IPS DF 19.7 (cell line): ENCODE results near the gene RAD51AP1.

ENCODE experiments used
- DNase-seq: peaks from one replicate; pipeline ENCODE4 v3.0.0-alpha.2; 2013; ENCODE audit warnings: low read depth, low spot score

RAD51AP1 gene

DNA sequence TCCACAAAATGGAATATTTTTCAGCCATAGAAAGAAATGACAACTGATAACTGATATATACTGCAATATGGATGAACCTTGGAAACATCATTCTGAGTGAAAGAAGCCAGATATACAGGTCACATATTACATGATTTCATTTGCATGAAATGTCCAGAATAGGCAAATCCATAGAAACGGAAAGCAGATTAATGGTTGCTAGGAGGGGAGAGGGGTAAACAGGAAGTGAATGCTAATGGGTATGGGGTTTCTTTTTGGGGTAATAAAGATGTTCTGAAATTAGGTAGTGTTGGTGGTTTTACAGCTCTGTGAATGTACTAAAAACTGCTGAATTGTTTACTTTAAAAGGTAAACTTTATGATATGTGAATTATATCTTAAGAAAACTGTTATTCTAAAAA lies 6.5 kb downstream of the RAD51AP1 start:
- no peak for DNase-seq

DNA sequence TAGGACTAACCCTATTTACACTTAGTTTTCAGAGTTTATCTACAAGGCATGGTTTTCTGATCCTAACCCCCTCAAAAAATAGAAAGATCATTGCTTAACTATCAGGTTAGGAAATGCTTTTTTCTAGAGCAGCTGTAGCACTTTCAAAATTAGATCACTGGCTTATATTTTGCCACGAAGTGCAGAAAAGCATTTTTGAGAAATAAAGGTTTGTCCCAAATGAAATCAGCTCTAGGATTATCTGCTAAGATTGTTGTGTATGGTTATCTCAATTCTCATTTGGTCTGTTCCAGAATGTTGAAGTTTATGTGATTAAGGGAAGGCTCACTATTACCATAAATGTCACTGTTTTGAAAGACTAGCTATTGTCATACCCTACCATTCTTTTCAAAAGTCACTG lies 13.5 kb downstream of the RAD51AP1 start:
- no peak for DNase-seq

DNA sequence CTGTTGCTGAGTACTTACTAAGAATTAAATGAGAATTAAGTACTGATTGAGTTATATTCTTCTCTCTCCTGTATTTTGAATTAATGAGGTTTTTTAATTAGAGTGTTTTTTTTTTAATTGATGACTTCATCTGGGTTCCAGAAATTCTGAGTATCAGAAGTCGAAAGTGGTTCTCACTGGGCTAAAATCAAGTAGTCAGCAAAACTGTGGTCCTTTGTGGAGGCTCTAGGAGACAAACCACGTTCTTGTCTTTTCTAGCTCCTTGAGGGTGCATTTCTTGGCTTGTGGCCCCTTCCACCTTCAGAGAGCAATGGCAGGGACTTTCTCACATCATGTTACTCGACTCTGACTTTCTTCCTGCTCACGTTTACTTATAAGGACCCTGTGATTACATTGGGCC lies 15.3 kb downstream of the RAD51AP1 start:
- no peak for DNase-seq

DNA sequence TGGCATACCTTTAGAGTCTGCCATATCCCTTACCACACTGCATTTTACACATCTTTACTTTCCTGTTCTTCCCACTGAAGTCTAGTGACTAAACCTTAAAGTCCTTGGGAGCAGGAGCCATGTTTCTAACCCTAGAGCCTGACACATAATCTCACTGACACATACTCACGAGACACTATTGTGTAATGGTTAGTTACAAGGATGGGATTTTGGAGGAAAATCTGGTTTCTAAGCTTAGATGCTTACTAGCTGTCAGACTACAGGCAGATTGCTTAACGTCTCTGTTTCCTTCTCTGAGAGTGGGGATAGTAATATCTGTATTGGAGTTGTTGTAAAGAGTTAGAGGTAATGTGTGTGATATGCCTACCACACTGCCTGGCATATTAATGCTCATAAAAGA lies 17.1 kb downstream of the RAD51AP1 start:
- DNase-seq = no peak

DNA sequence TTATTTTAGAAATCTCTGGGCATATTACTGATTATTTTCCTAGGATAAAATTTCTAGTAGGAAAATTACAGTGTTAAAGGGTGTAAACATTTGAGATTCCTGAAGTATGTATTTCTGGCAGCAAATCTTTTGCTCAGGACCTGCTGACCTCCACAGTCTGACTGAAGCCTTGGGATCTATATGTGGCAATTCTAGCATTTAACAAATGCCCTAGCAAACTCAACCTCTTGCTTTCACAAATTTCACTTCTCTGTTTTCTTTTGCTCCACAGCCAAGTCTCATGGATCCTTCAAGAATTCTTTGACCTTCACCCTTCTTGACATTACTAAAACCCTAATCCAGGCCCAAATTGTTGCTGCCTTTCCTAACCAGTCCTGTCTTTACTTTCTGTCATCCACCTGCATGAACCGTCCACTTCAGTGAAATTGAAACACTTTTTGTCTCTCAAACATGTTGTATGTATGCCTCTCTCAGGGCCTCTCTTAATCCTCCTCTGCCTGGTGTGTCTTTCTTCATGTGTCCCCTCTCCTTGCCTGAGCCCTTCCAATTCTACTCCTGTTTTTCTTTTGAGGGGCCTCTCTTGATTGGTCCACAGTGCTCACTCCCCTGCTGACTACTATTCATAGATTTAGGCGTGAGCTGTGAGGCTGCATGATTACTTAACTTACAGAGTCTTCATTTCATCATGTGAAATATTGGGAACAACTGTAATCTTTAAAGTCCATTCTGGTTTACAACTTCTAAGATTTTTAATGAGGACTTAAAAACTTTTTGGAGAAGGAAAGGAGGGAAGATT lies 18.2 kb downstream of the RAD51AP1 start:
- DNase-seq = no peak

DNA sequence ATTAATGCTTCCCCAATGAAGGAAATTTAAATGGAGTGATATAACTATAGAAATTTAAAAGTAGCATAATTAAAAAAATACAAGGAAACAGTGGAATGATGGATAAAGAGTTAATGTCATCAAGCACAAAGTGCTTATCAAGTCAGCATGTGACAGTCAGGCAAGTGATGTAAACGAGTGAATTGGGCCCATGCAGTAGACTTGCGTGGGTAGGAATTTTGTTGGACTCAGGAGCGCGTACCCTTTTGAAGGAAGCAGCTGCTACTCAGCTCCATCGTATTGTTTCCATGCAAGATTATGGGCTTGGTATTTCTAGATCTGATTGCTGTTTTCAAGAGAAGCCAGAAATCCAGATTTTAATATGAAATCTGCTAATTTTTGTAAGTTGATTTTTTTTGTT lies 18.9 kb downstream of the RAD51AP1 start:
- DNase-seq = no peak

DNA sequence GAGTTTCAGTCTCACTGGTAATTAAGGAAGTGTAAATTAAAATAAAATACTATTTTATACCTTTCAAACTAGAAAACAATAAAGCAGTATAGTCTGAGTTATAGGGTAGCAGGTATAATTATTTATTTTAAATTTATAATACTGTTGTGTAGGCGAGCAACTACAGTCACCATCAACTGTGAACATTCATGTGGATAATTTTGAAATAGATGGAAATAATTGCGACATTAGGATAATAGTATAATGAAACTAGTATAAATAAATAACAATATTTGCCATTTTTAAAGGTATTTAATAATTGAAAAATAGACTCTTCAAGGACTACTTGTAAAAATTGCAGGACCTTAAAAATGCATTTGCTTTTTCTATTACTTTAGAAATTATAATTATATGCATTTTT lies 19.5 kb downstream of the RAD51AP1 start:
- no peak for DNase-seq

DNA sequence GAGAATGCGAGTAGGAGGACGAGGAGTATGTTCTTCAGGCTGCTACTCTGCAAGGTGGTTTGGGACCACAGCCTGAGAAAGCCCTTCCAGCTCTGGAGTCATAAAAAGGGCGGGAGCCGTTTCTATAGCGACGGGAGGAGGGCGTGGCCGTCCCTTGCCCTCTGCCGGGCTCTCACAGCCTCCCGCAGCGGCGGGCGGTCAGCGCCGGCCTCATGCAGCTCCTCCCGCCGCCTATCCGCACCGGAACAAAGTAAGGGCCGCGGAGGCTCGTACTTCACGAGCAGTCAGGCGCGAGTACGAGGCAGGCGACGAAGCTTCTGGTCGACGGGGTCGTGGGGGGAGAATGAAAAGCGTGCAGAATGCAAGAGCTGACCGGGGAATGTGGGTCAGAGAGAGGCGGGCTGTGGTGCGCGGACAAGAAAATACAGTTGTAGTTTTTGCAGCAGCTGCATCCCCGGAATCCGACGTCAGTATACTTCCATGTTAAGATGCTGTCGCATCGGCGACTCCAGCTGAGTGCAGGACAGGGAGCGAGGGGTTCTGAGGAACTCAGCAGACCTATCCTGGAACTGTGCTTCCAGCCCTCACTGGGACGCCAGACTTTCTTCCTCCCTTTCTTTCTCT lies 23.5 kb downstream of the RAD51AP1 start, which contains the start of gene DYRK4:
TSS of gene DYRK4 (plus strand) at position 175 of the 624 bp plus-strand sequence. CDS start at position 213, 38 bp downstream.
- peak; percentile 81 for DNase-seq

DNA sequence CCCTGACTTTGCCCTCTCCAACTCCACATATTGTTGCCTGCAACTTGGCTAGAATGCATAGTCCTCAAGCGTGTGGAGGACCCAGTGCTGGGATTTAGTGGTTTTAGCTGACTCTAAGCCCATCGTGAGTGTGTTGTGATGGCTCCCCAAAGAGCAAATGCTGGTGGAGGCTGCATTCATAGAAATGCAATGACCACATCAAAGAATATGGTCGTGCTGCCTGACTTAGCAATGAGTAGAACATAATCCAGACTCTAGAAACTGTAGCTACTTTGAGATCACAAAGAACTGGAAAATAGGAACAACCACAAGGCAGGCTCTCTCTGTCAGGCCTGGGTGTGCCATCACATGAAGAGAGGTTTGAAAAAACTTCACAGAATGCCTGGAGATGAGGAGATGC lies 24.6 kb downstream of the RAD51AP1 start:
- no peak for DNase-seq

DNA sequence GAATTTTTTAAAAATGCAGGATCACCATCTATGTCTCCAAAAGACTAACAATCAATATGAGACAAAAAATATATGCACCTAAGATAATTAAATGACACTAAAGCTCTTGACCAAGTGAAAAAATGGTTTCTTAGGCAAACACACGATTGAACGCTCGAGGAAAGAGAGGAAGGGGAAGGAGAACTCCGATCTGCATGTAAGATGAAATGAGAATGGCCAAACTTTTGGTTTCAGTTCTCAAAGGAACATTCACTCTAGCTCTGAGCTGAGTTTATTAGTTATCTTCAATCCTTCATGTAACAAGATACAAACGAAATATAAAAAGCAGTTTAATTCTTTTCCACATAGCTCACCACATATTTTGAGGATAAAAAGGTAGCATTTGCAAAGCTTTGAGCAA lies 26.1 kb downstream of the RAD51AP1 start:
- no peak for DNase-seq

DNA sequence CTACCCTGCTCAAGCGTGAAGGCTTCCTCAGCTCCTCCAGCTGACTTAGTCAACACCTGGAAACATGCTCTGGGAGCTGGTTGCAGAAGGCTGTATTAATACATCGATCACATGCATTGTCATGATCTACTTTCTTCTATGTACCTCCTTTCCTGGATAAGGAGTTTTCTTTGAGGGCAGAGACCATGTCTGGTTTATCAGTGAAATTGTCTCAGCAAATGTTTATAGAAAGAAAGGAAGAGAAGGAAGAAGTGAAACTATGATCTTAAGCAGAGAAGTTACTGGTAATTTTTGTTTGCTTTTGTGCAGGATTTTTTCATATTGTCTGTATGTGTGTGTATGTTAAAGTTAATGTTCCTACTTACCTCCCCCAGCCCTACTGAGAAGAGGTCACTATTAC lies 27.8 kb downstream of the RAD51AP1 start:
- DNase-seq = no peak

DNA sequence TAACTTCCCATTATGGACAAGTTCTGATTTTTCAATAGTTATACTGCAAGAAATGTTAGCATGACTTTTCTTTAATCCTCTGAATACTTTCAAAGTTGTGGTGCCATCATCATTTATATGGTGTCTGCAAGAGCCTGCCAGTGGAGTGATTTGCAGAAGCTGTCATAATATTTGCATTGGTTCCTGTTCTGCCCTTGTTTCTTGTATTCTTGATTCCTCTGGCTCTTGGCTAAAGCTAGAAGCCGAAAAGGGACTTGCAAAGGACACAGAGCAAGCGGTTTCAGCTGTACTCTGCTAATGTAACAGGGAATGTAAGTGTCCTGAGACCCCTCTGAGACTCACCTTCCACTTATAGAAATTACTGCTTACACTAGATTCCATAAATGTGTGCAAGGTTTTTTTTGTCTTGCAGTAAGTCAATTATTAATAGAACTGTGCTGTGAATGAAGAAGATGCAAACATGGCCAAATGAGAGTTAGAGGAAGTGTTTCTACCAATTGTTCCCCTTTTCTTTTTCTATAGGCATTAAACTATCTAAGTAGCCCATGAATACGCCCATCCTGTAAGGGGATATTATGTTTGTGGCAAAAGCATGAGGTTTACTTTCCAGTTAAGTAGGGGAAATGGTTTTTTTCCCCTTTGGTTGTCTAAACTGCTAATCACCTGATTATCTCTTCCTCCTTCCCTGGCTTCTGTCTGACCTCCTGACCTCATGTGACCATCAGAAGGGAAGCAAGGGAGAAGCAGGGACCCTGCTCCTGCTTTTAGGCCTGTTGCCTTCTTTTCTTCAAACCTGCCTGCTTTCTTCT lies 28.6 kb downstream of the RAD51AP1 start:
- DNase-seq = no peak

DNA sequence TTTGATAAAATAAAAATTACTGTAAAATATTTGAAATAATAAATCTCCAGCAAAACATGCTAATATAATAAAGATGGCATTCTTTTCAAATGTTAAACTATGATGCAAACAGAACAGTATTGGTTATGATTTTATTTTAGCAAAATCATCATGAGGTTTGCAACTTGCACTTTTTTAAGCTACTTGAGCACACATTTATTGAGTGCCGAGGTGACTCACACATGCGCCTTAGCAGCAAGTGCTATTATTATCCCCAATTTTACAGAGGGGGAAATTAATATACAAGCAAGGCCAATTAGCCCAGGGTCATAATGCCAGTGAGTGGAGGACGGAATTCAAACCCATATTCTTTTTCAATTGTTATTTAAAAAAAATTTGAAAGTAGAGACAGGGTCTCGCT lies 30.6 kb downstream of the RAD51AP1 start:
- DNase-seq = no peak

DNA sequence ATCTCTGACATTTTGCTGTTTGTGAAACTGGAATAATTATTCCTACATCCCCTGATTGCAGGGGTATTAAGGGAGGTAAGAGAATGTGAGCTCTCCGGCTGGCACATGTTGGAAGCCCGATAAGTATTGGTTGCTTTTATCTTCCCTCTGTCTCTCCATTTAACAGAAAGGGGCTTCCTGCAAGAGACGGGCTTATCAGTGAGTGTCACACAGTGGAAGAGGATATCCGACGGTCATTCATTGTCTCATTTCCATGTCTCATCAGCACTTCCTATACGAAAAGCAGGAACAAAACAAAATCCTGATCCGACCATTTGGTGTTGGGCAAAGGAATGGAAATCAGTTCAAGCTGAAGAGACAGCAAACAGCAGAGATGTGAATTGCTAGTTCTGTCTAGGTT lies 34.0 kb downstream of the RAD51AP1 start:
- no peak for DNase-seq

DNA sequence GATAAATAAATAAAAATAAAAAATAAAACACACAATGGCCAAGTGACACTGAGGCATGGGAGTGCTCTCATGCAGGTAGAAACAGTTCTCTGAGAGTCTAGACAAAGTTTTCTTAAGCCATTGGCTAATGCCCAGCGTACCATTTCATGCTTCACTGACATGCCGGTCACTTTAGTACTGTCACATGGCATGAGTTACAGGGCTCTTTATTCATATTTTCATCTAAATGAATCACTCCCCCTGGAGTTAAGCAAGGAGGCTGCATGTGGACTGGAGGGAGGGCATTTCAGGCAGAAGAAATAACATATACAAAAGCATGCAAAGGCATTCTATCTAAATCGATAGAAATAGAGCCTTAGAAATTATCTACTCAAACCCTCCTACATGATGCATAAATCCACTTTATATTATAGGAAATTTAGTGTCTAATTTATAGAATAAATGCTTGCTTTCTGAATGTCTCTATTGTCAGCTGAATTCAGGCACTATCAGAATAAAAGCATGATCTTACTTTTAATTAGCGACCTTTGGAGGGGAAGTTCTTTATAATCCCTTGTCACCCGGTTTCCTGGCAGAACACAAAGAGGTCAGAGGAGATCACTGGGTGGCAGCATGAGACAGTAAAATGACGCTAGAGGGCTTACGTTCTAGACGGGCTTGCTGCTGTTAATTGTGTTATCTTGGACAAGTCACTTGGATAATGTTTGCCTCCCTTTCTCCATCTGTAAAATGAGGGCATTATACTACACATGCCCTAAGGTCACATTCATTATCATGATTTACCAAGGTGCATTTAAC lies 40.8 kb downstream of the RAD51AP1 start:
- no peak for DNase-seq

DNA sequence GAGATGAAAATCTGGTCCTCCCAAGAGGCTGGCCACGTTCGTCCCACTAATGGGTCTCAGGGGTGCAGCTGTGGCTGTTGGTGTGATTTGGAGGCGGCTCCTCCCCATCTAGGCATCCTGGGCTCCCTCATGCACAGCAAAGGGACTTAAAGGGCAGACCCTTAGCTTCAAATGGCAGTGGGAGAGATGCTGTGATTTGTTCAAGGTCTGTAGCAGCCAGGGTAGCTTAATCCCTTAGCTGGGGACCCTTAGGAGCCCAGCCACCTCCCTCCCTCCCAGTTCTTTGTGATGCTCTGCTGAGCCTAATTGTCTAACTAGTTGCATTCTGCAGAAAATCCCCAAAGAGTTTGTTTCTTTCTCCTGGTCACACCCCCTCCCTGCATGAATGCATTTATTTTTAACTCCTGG lies 41.6 kb downstream of the RAD51AP1 start:
- DNase-seq = no peak

DNA sequence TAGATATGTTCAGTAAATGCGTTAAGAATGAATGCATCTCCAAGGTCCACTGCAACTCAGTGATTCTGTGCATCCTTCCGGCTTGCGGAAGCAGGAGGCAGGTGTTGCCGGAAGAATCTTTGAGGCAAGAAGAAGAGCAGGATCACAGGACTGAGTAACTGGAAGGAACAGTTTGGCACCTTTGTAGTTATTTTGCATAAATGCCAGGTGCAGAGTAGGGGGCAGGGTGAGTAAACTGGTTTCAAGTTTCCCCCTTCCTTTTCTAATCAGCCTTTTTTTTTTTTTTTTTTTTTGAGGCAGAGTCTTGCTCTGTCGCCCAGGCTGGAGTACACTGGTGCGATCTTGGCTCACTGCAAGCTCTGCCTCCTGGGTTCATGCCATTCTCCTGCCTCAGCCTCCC lies 45.6 kb downstream of the RAD51AP1 start:
- no peak for DNase-seq

DNA sequence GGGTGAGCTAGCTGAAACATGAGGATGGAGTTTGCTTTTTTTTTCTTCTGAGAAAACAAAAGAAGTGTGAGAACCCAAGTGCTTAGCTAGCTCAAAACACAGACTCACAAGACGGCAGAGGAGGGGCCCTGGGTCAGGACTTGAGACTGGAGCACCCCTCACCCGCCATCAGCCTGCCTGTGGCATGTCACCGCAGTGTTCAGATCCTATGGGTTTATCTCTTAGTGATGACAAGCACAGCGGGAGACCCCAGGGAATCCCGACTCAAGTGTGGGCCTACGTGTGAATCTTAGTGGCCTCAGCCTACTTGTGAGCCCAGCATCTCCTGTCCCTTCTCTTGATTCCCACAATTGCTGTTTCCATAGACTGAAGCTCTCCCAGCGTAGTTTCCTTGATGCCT lies 46.2 kb downstream of the RAD51AP1 start:
- DNase-seq = no peak

DNA sequence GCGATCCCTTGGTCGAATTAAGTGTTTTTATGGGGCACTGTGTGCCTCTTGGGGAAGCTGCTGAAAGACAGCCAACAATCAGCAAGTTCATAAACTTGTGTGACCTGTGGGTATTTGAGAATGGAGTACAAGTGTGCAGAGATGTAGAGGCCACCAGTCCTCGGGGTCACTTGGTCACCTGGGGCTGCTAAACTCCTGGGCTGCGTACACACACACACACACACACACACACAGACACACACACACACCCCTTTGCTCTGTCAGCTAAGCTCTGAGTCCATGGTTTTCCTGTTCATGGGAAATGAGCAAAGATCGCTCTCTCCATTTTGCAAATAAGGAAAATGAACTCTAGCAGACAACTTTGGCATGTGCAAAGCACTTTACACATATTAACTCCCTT lies 47.8 kb downstream of the RAD51AP1 start:
- DNase-seq = no peak

DNA sequence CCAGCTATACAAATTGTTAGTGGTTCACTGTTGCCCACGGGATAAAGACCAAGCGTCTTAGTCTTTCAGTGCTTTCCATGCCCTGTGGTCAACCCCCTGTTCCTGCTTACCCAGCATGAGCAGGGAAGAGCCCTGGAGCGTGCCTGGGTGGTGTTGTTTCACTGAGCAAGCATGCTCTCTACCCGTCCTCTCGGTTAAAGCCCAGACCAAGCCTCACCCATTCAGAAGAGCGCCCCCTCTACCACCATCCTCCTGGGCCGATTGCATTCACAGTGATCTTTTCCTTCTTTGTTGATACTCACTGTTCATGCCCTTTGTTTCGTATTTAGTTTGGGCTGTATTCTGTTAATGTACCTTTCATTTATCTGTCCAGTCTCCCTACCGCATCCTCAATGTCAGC lies 48.4 kb downstream of the RAD51AP1 start:
- no peak for DNase-seq

DNA sequence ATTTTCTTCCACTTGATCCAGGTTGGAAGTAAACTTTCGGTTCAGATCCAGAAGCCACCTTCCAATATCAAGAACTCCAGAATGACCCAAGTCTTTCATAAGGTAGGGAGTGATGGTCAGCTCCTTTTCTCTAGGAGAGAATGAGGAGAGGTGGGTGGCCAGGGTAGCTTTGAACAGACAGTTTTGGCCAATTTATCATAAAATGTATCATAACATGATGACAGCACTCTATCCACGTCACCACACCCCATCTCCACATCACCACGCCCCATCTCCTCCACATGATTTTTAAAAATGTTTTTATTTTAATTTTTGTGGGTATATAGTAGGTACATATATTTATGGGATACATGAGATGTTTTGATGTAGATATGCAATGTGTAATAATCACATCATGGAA lies 50.2 kb downstream of the RAD51AP1 start:
- DNase-seq = no peak

DNA sequence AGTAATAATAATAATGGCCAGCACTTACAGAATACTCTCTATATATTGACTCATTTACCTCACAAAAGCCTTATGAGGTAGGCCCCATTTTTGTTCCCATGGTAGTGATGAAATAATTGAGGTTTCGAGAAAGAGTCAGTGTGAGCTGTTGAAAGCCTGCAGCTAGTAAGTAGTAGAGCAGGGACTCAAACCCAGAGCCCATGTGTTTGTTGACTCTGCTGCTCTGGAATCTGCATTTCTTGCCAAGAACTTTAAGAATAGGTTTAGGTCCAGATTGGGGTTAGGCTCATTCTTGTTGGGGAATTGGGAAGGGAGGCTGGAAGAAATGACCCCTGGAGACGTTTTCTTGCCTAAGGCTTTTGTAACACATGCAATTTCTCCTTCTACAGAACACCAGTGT lies 51.3 kb downstream of the RAD51AP1 start:
- no peak for DNase-seq
